Keratinocyte (primary cell): ENCODE data around the gene EFHD1.

ENCODE experiments used
- EZH2 ChIP-seq: IDR thresholded peaks from one replicate; pipeline ENCODE4 v1.6.1; 2012; ENCODE audit warnings: inconsistent platforms, mild to moderate bottlenecking, low read length, moderate library complexity
- TF ChIP-seq, protein P1 (sequence below), 3 experiments: IDR thresholded peaks in 1 of 3; conservative IDR thresholded peaks in 1 of 3; optimal IDR thresholded peaks in 1 of 3; 2 replicates in 2 of 3; 3 replicates in 1 of 3; pipeline versions ENCODE3 to v1.5.1; 2011; ENCODE audit warnings: low read length in 3 of 3, mild to moderate bottlenecking in 3 of 3, moderate library complexity in 2 of 3, control low read depth in 1 of 3, inconsistent platforms in 1 of 3; ENCODE audit not compliant: insufficient read depth in 2 of 3; ENCODE audit errors: extremely low read depth in 1 of 3

DNA sequence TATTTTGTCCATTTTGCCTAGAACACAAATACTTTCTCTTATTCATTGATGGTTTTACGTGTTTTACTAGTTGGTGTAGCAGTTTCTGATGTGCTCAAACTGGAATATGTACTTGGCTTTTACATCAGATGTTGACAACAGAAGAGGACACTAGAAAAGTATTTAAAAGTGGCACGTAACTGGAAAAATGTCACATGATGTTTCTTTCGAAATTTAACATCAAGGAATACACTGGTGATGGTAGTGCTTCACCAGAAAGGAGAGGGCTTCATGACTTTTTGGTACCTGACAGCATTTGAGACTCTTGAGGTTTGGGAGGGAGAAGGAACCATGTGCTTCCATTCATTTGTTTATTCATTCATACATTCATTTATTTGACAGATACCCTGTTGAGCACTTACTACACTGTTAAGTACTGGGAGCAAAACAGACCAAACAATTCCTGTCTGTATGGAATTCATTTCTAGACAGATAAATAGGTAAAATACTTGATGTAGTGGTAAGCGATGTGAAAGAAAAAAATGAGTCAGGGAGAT, 65.2 kb downstream of the EFHD1 start:
- TF ChIP-seq, protein P1, sequence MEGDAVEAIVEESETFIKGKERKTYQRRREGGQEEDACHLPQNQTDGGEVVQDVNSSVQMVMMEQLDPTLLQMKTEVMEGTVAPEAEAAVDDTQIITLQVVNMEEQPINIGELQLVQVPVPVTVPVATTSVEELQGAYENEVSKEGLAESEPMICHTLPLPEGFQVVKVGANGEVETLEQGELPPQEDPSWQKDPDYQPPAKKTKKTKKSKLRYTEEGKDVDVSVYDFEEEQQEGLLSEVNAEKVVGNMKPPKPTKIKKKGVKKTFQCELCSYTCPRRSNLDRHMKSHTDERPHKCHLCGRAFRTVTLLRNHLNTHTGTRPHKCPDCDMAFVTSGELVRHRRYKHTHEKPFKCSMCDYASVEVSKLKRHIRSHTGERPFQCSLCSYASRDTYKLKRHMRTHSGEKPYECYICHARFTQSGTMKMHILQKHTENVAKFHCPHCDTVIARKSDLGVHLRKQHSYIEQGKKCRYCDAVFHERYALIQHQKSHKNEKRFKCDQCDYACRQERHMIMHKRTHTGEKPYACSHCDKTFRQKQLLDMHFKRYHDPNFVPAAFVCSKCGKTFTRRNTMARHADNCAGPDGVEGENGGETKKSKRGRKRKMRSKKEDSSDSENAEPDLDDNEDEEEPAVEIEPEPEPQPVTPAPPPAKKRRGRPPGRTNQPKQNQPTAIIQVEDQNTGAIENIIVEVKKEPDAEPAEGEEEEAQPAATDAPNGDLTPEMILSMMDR (optimal IDR thresholded peaks at IDR 0.05 in 1 of 3, IDR thresholded peaks at IDR 0.05 in 1 of 3, conservative IDR thresholded peaks at IDR 0.05 in 1 of 3; ENCODE audit: extremely low read depth in 1 of 3, insufficient read depth in 2 of 3, low read length in 3 of 3) = no peak
- no peak for TF ChIP-seq EZH2
